AG04450 (cell line): ENCODE data around the gene SPR. TPM values are rescaled to one million over a fixed set of nuclear protein-coding genes. Genes with fewer than 3 reads are reported as not detected.
"Not testable (repeated sequence)": the region's sequence is repeated elsewhere in the genome, so short reads cannot be mapped to it uniquely, and the experiment has no call there.

Experiments used
- CTCF ChIA-PET: fragments of 300-600, 350-600 bp; formaldehyde crosslinking; extraction: SDS; loops from one replicate; lab custom pipeline; 2022; ENCODE audit warnings: antibody characterized with exemption, inconsistent platforms; lab: Charles Lee
- POLR2A ChIA-PET: fragments of 350-600 bp; formaldehyde crosslinking; extraction: SDS; loops from one replicate; lab custom pipeline; 2021; ENCODE audit warnings: antibody characterized with exemption, inconsistent platforms; lab: Yijun Ruan, JAX
- DNase-seq: peaks from one replicate; pipeline ENCODE4 v3.0.0-alpha.2; 2011; ENCODE audit warnings: low read depth, low spot score
- H3K27ac ChIP-seq: one replicate; pipeline ENCODE4 v1.5.1; 2012; ENCODE audit warnings: low read depth, low read length, control low read depth
- H3K27me3 ChIP-seq: one replicate; pipeline ENCODE4 v1.6.0; 2012; ENCODE audit warnings: low read length; ENCODE audit not compliant: control insufficient read depth, insufficient read depth
- H3K4me3 ChIP-seq: 2 replicates; pipeline ENCODE4 v1.5.1; 2011; ENCODE audit warnings: mild to moderate bottlenecking, low read depth, low read length, control low read depth
- H3K9me3 ChIP-seq: 2 replicates; pipeline ENCODE4 v1.5.1; 2012; ENCODE audit warnings: low read length; ENCODE audit not compliant: control insufficient read depth, insufficient read depth
- polyA plus RNA-seq: library from polyadenylated mRNA; depleted of rRNA; stranded (reverse); fragments of >200 nt; gene quantifications from 2 replicates; pipeline ENCODE4 v1.2.3, GENCODE V29; 2011
- TF ChIP-seq, protein P1 (sequence below): IDR thresholded peaks from 2 replicates; pipeline ENCODE4 v1.5.1; 2011; ENCODE audit warnings: low read depth, low read length, control low read depth, inconsistent platforms

Gene SPR
- polyA plus RNA-seq, 1 experiment = 17.5 TPM

DNA sequence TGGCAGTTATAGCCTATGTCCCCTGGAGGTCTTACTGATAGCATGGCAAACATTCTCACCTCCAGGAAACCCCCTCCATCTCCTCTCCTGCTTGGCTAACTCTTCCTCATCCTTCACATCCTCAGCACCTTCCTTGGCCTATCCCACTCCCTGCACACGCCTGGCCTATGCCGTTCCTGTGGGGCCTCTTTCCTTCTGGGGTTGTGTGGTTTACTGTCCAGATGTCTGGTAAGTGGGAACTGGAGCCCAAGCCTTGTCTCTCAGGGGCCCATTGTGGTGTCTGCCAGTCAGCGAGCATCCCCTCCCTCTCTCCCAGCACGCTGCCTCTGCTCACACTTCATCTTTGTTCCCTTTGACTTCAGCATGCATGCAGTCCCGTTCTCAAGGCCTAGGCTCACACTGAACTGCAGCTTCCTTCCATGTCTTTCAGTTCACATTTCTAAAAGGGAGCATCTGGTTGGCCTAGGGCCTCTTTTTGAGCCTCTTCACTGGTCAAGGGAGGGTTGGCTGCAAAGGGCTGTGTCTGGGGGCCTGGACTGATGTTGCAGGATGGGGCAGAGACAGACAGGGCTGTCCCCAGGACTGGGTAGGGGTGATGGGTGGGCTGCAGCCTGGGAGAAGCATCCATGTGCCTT, 13.1 kb downstream of the SPR start:
- H3K27ac ChIP-seq = no peak overlapping the region
- H3K27me3 ChIP-seq = peaks cover 39% of the 10 kb centered on the region
- CTCF ChIA-PET = no interaction called here
- no peak for DNase-seq
- TF ChIP-seq, protein P1, sequence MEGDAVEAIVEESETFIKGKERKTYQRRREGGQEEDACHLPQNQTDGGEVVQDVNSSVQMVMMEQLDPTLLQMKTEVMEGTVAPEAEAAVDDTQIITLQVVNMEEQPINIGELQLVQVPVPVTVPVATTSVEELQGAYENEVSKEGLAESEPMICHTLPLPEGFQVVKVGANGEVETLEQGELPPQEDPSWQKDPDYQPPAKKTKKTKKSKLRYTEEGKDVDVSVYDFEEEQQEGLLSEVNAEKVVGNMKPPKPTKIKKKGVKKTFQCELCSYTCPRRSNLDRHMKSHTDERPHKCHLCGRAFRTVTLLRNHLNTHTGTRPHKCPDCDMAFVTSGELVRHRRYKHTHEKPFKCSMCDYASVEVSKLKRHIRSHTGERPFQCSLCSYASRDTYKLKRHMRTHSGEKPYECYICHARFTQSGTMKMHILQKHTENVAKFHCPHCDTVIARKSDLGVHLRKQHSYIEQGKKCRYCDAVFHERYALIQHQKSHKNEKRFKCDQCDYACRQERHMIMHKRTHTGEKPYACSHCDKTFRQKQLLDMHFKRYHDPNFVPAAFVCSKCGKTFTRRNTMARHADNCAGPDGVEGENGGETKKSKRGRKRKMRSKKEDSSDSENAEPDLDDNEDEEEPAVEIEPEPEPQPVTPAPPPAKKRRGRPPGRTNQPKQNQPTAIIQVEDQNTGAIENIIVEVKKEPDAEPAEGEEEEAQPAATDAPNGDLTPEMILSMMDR = no peak
- H3K4me3 ChIP-seq = no peak overlapping the region
- no peaks in the 10 kb centered on the region; the same call in 1 of the 2 replicates for H3K9me3 ChIP-seq
- POLR2A ChIA-PET = no interaction called here

DNA sequence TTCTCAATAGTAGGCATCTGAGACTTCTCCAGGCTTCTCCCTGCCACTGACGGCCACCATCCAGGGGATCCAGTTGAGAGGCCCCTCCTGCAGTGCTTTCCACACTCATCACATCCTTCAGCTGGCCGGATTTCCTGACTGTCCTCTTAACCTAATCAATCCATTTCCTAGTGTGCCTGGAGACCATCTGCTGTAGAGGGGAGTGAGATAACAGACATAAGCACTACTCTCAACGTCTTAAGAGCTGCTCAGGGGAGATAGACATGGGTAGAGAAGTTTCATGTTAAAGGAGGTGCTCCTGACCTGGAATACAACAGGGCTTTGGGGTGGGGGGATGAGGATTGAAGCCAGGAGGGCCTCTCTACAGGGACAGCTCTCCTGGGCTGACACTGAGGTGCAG, 14.2 kb downstream of the SPR start:
- Histone ChIP-seq H3K27ac (no peak overlapping the region), H3K4me3 (no peak overlapping the region), H3K27me3 (peaks cover 46% of the 10 kb centered on the region), H3K9me3 (no peaks in the 10 kb centered on the region)
- ChIA-PET POLR2A (no interaction called here), CTCF (interaction anchor here (1.2 to 3.0 kb wide), 2 partner anchors 8 to 262 kb away, joined by 3 to 28 read pairs; no protein-coding TSS in a partner anchor)
- TF ChIP-seq, protein P1 = no peak
- no peak for DNase-seq

DNA sequence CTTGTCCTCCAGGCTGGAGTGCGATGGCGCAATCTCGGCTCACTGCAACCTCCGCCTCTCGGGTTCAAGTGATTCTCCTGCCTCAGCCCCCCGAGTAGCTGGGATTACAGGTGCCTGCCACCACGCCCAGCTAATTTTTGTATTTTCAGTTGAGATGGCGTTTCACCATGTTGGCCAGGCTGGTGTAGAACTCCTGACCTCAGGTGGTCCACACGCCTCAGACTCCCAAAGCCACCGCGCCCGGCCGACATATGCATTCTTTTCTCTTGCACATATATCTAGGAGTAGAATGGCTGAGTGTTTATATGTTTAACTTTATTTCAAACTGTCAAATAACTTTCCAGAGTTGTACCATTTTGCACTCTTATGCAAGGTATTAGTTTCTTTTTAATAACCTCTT, 20.2 kb downstream of the SPR start:
- H3K9me3 ChIP-seq, H3K27ac ChIP-seq, H3K4me3 ChIP-seq, POLR2A ChIA-PET, DNase-seq: not testable (repeated sequence)
- H3K27me3 ChIP-seq = peaks cover 52% of the 10 kb centered on the region
- CTCF ChIA-PET = interaction anchor here (0.7 to 1.1 kb wide), 2 partner anchors 20 to 68 kb away, joined by 4 read pairs; partner anchors contain the start of gene SPR

GRCh38 chr2:72908741-72909140, 21.5 kb downstream of the SPR start:
- Histone ChIP-seq H3K27me3 (peaks cover 59% of the 10 kb centered on the region), H3K27ac (no peak overlapping the region), H3K9me3 (no peaks in the 10 kb centered on the region), H3K4me3 (no peak overlapping the region)
- ChIA-PET CTCF (interaction anchor here (0.6 to 2.8 kb wide), 5 partner anchors 16 to 270 kb away, joined by 3 to 18 read pairs (median 3); no protein-coding TSS in a partner anchor), POLR2A (no interaction called here)
- no peak for DNase-seq
- TF ChIP-seq, protein P1 = no peak

DNA sequence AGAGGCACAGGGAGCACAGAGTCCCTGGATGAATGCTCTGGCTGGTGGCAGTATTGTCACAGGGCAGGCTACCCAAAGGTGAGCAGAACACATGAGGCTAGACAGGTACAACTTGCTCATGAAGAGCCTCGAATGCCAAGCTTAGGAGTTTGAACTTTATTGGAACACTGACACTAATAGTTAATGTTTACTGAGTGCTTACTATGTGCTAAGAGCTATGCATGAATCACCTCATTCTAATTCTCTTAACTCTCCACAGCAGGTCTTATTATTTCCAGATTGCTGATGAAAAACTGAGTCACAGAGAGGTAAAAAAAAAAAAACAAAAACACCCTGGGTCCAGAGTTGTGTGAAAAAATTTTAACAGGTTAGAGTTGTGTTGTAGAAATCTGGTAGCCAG, 24.0 kb downstream of the SPR start:
- no peak for DNase-seq
- POLR2A ChIA-PET = no interaction called here
- Histone ChIP-seq H3K27me3 (peaks cover 76% of the 10 kb centered on the region), H3K27ac (no peak overlapping the region), H3K9me3 (no peaks in the 10 kb centered on the region; the same call in 1 of the 2 replicates), H3K4me3 (no peak overlapping the region)
- TF ChIP-seq, protein P1 = no peak
- CTCF ChIA-PET = interaction anchor here (1.0 to 1.1 kb wide), 4 partner anchors 19 to 266 kb away, joined by 3 to 7 read pairs (median 4); partner anchors contain the start of gene SPR
